Heart right ventricle (tissue), 16 donors: ENCODE data around the gene SRGAP2B. TPM values are rescaled to one million over a fixed set of nuclear protein-coding genes. Genes with fewer than 3 reads are reported as not detected.
"Not testable (repeated sequence)": the region's sequence is repeated elsewhere in the genome, so short reads cannot be mapped to it uniquely, and the experiment has no call there.

Source experiments
- ATAC-seq, 8 donors: fragments of 200-7000 bp; cut with Tn5 transposase; one replicate each; pipeline ENCODE4 v1.9.1; 2020; ENCODE audit warnings: mild to moderate bottlenecking in 8 of 8, moderate library complexity in 8 of 8, moderate number of reproducible peaks in 1 of 8
- DNase-seq, 2 donors: peaks; one replicate each; pipeline ENCODE4 v3.0.0-alpha.2; 2020
- H3K27ac ChIP-seq, 10 donors: fragments of 200-600 bp; sonication (generic) in 2 of 10; one replicate each; pipeline versions ENCODE4 v1.5.0 to v1.8.0; 2020 to 2022; ENCODE audit warnings: mild to moderate bottlenecking in 3 of 10
- H3K27me3 ChIP-seq, 7 donors: fragments of 200-600 bp; one replicate each; pipeline ENCODE4 v1.8.0; 2021 to 2022; ENCODE audit warnings: mild to moderate bottlenecking in 2 of 7
- H3K36me3 ChIP-seq, 9 donors: fragments of 200-600 bp; sonication (generic) in 1 of 9; one replicate each; pipeline versions ENCODE4 v1.5.0 to v1.8.0; 2020 to 2022; ENCODE audit warnings: mild to moderate bottlenecking in 2 of 9
- H3K4me1 ChIP-seq, 9 donors: fragments of 200-600 bp; sonication (generic) in 1 of 9; one replicate each; pipeline versions ENCODE4 v1.5.0 to v1.8.0; 2020 to 2022; ENCODE audit warnings: mild to moderate bottlenecking in 4 of 9
- H3K4me3 ChIP-seq, 10 donors: fragments of 200-600 bp; sonication (generic) in 2 of 10; one replicate each; pipeline versions ENCODE4 v1.5.0 to v1.8.0; 2020 to 2022; ENCODE audit warnings: mild to moderate bottlenecking in 7 of 10, moderate library complexity in 2 of 10
- H3K9me3 ChIP-seq, 11 donors: fragments of 200-600 bp in 10 of 11; sonication (generic) in 2 of 11; one replicate each; pipeline versions ENCODE4 v1.5.0 to v1.8.0; 2013 to 2022; ENCODE audit warnings: mild to moderate bottlenecking in 2 of 11, control low read depth in 1 of 11, moderate library complexity in 1 of 11
- WGBS, 2 donors: extraction: QIAGEN DNeasy Blood & Tissue Kit; methylation state at CpG; one replicate each; pipeline ENCODE4 v1.1.7; 2013; ENCODE audit warnings: inconsistent platforms in 1 of 2; 5-methylcytosine and 5-hydroxymethylcytosine counted together
- intact Hi-C, 10 donors: fragments of 100-400 bp; cut with DNase I; formaldehyde crosslinking; loops; one replicate each; pipeline versions ENCODE4 v1.11.1 to v1.14.2; 2022
- polyA plus RNA-seq, 2 donors: library from polyadenylated mRNA; stranded (reverse); fragments of 200-250 nt; gene quantifications; one replicate each; pipeline ENCODE4 v1.2.3, GENCODE V29; 2013
- total RNA-seq, 10 donors: library from RNA; stranded (reverse); fragmentation: NEBNext Ultra II Directional in 3 of 10; extraction: Animal tissue kit (Norgen Biotek cat#: 25700) in 3 of 10; gene quantifications; one replicate each; pipeline versions ENCODE4 v1.2.1 to v1.2.4, GENCODE V29; 2021 to 2023
- donor health status: Arrhythmogenic right ventricular cardiomyopathy.
- donor health status: ischemic (EF 13 %, LVEDD 7.1; RV severe dilation, severe dysfunction).
- donor health status: healthy with polysubstance abuse.
- donor health status: DM: no; HTN: yes; CAD: no.
- donor health status: DM: no; HTN: no; CAD: no.
- donor health status: ischemic (EF 25% LVEDD 6.9; RV normal size, moderate dysfunction).
- donor health status: ischemic (EF 25% LVEDD 5.7; RV mildly dilated, moderate dysfunction).
- donor health status: healthy.
- donor health status: DM: yes; HTN: yes; CAD: no.
- donor health status: Ischemic cardiomyopathy.
- donor health status: ischemic (EF 35%, LVEDD 5.7; RV mildly dilated, moderate dysfunction).
- donor health status: nonischemic (EF 11% LVEDD 7.7; RV severe dilation, severe dysfunction).
- donor health status: DM: yes; HTN: yes; CAD: no.
- donor health status: PGD.
- donor health status: ischemic (EF 29% LVEDD 5.4; RV normal size, mild dysfunction).
- donor health status: nonischemic (EF 23%, LVEDD 6.1; RV moderate dilation, normal function).

SRGAP2B gene
- total and polyA plus RNA-seq, 12 donors: 3.5 to 14.0 (median 9.5) TPM

DNA sequence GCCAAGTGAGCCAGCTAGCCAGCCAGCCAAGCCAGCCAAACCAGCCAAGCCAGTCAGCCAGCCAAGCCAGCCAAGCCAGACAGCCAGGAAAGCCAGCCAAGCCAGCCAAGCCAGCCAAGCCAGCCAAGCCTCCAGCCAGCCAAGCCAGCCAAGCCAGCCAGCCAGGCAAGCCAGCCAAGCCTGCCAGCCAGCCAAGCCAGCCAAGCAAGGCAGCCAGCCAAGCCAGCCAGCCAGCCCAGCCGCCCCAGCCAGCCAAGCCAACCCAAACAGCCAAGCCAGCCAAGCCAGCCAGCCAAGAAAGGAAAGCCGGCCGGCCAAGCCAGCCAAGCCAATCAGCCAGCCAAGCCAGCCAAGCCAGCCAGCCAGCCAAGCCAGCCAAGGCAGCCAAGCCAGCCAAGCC, 236.5 kb downstream of the SRGAP2B start:
- 69 to 79% methylated on average over 3 of the region's 3 CpGs for WGBS, 2 donors
- DNase-seq, H3K36me3 ChIP-seq, H3K27ac ChIP-seq, ATAC-seq, intact Hi-C loops, H3K4me3 ChIP-seq, H3K27me3 ChIP-seq, H3K9me3 ChIP-seq, H3K4me1 ChIP-seq: not testable (repeated sequence)

Other genes with a start within 250 kb of the SRGAP2B start
- under 1 TPM in 1 of 10 donors, not detected in 9; 0.32 TPM for gene FAM72D, start 646 bp upstream of the SRGAP2B start, total RNA-seq
- gene FAM72D, start 646 bp upstream of the SRGAP2B start, polyA plus RNA-seq: under 1 TPM; 0.09 to 0.29 TPM
- gene PPIAL4D, start 146.8 kb upstream of the SRGAP2B start, total RNA-seq: not detected
- not detected for gene PPIAL4D, start 146.8 kb upstream of the SRGAP2B start, polyA plus RNA-seq